HG03571 (cell line): ENCODE data around the gene BORCS5.

ENCODE experiments used
- ATAC-seq: cut with Tn5 transposase; IDR thresholded peaks from one replicate; pipeline ENCODE4 v1.9.1; 2021; ENCODE audit not compliant: unreplicated experiment

BORCS5 gene

DNA sequence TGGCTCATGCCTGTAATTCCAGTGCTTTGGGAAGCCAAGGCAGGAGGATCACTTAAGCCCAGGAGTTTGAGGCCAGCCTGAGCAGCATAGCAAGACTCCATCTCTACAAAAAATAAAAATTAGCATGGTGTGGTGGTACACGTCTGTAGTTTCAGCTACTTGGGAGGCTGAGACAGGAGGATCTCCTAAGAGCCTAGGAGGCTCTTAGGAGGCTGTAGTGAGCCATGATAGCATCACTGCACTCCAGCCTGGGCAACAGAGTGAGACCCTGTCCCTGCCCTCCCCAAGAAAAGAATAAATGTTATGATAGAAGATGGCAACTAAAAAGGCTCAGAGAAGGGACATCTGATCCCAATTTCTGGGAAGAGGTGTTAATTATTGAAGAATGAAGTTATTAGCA lies 3.6 kb upstream of the BORCS5 start:
- ATAC-seq: no peak

DNA sequence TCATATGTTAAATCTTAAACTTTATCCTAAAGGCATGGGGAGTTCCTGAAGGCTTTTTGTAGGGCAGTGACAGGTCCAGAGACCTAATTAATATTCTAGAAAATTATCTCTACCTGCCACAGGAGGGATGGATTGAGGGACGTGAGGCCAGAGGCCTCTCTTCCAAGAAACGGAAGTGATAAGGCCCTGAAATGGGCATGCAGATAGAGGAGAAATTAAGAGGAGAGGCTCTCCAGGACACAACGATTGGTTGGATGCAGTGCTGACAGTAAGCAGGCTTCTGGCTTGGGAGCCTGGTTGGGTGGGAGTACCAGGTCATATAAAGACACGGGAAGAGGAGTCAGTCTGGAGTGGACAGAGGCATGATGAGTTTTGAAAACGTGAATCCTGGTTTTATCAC lies 3.1 kb upstream of the BORCS5 start:
- ATAC-seq: no peak

DNA sequence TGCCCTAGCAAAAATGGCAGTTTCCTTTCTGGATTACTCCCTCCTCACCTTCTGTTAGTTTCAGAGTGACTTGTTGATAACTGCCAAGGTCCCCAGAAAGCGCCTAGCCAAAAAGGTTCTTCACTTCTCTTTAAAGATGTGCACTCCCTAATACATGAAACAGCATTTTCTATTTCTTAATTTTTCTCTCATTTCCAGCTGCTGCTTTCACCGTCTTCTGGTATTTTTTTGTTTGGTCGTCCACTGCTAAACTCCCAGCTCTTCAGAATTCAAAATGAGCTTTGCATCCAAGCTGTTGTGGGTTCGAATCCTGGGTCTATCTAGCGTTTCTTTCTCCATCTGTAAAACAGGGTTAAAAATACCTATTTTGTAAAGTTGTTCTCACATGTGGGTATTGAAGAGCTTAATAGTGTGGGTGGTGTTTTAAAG lies 397 bp upstream of the BORCS5 start:
- no peak for ATAC-seq

DNA sequence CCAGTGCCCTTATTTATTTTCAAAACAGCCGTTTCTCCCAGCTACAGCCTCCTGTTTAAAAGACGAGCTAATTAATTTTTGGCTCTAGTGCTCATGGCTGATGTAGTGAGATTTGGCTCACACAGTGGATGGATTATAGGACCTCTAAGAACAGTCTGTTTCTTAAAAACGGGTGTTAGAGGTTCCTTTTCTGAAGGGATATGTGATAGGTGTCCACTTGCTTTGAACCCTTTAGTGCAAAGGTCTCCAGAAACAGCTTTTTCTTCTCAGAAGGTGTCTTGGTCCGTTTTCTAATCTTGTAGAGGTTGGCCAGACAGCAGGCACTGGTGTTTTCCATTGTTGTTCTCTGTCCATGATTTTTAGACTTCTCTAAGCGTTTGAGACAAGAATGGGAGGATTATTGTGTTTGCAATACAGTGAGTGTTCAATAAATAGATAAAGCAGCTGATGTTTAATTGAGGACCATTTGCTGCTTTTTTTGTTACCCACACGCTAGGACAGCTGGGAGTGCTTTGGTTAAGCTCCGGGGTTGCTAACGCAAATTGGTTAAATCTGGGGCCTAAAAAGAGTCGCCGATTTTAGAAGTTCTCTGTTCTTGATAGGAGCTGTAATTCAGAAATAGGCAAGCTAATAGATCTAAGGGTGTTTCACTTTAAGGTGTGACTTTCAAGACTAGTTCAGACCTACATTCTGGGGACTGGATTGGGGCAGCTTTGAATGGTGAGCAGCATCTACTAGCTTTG lies 1.0 kb downstream of the BORCS5 start:
- ATAC-seq: peak; percentile 4

DNA sequence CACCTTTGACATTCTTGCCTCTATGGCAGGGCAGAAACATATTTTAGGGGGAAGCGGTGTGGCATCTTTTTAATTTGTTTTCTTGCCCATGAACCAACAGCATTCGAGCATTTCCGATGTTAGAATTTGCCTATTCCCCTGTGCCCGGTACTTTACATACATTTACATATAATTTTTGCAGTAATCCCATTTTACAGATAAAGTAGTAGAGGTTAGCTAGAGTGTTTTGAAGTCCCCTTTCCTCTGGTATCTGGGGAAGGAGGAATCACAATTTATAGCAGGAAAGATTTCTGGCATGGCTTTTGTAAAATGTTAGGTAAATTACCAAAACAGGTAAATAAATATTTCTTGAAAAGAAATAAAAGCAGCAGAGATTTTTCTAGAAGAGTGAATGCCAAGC lies 1.6 kb downstream of the BORCS5 start:
- no peak for ATAC-seq

DNA sequence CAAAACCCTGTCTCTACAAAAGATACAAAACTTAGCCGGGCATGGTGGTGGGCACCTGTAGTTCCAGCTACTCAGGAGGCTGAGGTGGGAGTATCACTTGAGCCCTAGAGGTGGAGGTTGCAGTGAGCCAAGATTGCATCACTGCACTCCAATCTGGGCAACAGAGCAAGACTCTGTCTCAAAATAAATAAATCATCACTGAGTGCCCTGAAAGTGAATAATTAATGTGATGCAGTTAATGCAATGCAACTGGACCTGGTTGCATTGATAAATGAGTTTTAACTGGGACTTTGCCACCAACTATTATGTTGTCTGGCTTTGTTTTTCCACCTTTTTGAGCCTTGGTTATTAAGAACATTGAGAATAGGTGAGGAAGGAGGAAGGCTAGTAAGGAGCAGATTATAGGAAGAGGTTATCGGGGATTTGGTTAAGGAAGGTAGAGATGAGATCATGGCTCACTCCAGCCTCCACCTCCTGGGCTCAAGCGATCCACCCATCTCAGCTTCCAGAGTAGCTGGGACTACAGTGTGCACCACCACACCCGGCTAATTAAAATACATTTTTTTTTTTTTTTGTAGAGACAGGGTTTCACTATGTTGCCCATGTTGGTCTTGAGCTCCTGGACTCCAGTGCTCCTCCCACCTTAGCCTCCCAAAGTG lies 8.0 kb downstream of the BORCS5 start:
- ATAC-seq: no peak

DNA sequence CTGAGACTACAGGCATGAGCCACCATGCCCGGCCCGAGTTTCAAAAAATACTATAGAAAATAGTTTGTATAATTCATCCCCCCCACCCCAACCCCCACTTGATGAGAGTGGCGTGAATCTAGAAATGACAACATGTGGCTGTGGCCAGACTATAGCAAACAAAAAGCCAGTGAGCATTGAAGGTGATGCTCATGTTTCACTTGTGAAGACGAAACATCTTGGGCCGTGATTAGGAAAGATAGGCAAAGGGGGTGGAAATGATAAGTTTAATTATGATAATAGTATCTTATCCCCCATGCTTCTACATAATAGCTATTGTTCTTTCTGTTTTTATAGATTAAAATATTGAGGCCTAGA lies 8.5 kb downstream of the BORCS5 start:
- ATAC-seq: no peak

DNA sequence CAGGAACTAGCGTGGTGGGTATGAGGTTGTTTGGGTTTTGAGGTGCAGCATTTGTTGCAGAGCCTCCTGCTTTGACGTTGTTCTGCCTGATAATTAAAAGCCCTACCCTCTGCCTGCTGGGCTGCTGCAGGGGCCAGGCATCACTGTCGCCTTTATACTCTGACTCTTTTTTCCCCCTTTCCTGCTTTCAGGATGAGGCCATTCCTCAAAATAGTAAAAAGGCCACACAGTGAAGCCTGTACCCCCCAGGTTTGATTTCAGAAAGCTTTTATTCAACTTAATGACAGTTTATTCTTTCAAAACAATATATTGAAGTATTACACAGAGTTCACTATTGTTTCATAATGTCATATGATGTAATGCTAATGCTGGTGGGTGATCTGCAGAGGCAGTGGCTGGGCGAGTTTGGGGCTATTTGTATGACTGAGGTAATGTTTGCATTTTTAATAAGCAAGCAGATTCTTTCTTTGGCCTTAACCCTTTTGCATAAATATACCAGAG lies 9.1 kb downstream of the BORCS5 start:
- no peak for ATAC-seq

DNA sequence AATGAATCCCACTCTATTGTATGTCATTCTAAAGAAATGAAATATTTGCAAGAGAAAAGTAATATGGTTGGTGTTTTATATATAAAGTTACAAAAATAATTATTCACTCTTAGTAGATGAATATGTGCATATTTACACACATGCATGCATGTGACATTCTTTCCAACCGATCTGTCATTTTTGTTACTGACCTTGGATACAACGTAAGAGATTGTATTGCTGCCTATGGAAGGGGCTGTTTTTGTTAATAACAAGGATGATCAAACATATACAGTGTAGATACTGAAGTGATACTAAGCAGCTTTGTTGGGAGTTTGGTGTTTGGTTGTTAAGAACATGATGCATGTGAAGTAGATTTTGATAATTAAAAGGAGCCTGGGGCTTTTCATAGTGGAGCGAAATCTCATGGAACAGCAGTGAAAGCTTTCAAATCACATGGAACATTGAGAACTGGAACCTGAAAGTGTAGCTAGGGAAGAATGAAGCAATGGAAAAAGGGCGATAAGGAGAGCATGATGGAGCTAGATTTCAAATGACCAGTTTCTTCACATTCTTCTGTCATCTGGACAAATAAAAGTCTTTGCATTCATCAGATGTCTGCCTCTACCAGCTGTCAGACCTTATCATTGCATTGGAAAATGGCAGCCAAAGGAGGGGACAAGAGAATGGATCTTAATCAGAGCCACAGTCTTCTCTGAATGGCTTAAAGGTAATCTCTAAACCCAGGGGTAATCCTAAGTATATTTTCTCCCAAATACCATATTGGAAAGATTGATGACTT lies 10.0 kb downstream of the BORCS5 start:
- no peak for ATAC-seq

DNA sequence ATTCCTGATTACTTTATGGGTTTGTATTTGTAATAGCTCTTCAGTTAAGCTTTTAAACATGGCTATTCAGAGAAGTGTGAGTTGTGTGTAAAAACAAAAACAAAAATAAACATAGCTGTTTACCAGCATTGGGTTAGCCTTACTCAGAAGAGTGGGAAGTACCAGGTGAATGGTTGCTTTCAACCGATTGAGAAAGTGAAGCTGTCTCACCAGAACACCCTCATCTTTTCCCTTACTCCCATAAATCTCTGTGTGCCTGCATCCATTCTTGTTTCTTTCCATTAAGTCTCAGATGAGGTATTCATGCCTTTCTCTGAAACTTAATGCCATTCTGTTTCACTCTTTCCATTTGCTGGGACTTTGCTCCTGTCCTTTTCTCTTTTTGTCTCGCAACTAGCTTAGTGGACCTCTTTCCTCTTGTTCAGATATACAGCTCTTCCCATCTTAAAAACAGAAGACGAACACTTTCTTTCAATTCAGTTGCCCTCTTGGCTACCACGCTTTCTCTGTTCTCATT lies 10.7 kb downstream of the BORCS5 start:
- no peak for ATAC-seq

DNA sequence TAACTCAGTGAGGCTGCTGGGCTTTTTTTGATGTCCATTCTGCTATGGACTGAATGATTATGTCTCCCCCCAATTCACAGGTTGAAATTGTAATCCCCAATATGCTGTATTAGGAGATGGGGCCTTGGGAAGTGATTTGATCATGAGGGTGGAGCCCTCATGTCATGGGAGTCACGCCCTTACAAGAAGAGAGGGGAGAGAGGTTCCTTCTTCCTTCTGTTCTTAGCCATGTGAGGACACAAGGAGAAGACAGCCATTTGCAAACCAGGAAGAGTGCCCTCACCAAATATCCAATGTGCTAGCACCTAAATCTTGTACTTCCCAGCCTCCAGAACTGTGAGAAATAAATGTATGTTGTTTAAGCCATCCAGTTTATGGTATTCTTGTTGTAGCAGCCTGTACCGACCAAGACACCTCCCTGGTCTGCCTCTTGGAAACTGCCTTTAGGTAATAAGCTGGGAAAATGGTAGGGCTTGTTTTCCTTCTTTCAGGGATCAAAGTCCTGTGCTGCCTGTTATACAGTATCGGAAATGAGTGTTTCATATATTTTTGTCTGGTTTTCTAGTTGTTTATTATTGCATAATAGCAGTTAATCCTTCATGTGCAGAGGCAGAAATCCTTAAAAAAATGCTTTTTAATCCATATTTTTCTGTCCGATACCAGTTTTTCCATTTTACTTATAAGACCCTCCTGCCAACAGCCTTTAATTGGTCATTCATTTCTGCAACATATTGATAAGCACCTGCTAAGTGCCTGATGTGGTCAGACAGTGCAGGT lies 16.3 kb downstream of the BORCS5 start:
- no peak for ATAC-seq

DNA sequence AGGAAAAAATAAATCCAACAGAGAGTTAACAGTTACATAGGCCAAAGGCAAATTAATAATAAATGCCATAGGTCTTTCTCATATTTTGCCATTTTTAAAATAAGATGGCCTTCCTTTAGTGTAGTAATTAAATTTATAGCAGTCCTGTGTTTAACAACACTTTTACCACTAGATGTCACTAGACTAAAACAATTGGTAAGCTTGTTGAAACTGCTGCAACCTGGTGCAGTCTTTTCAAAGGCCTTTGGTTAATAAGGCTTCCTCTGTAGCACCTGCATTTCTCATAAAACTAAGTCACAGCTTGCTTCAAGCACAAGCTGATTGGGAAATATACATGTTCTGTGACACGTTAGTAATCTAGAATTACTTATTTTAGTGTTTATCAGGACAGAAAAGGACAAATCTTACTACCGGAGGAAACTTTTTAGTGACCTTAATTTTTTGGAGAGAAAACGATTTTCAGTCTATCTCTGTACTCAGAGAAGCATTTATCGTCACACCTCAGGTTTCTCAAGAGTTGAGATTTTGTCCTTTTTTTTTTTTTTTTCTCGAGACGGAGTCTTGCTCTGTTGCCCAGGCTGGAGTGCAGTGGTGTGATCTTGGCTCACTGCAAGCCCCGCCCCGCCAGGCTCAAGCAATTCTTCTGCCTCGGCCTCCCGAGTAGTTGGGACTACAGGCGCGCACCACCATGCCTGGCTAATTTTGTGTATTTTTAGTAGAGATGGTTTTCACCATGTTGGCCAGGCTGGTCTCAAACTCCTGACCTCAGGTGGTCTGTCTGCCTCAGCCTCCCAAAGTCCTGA lies 20.0 kb downstream of the BORCS5 start:
- ATAC-seq: peak; percentile 53

DNA sequence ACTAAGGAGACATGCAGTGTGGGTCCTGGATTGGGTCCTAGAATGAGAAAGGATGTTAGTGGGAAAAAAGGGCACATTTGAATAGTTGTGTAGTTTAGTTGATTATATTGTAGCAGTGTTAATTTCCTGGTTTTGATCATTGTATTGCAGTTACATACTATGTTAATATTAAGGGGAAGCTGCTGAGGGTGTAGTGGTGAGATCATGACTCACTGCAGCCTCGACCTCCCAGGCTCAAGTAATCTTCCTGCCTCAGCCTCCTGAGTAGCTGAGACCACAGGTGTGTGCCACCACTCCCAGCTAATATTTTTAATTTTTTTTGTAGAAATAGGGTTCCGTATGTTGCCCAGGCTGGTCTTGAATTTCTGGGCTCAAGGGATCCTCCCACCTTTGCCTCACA lies 21.7 kb downstream of the BORCS5 start:
- no peak for ATAC-seq

DNA sequence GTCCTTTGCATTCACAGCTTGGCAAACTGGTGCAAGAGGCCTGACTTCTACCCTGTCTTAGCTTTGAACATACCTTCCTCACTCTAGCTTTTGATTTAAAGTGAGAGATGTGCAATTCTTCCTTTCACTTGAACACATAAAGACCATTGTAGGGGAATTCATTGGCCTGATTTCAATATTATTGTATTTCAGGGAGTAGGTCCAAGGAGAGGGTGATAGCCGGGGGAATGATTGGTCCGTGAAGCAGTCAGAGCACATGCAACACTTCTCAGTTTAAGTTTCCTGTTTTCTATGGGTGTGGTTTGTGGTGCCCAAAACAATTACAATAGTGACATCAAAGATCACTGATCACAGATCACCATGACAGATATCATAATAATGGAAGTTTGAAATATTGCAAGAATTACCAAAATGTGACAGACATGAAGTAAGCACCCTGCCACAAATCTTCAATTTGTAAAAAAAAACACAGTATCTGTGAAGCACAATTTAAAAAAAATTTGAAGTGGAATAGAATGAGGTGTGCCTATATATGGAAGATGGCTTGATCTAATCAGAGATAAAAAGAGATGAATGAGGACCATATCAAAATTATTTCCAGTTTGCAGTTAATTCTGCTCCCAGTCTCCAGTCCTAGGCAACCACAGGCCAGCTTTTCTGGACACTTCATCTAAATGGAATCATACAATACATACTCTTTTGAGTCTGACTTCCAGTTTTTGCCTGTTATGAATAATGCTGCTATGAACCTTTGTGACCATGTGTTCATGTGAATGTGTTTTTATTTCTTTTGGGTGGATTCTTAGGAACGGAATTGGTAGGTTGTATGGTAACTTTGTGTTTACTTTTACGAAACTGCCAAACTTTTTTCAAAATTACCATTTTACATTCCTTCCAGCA lies 23.2 kb downstream of the BORCS5 start:
- ATAC-seq: no peak

DNA sequence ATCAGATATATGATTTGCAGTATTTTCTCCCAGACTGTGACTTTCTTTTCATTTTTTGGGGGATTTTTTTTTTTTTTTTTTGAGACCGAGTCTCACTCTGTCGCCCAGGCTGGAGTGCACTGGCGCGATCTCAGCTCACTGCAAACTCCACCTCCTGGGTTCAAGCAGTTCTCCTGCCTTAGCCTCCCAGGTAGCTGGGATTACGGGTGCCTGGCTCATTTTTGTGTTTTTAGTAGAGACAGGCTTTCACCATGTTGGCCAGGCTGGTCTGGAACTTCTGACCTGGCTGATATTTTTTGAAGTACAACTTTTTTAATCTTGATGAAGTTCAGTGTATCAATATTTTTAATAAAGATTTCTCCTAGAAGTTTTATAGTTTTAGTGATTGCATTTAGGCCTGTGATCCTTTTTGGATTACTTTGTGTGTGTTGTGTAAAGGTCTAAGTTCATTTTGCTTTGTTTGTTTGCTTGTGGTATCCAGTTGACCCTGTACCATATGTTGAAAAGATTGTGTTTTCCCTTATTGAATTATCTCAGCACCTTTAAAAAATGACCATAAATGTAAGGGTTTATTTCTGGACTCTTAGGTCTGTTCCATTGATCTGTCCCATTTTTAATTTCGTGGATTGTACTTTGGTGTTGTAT lies 24.2 kb downstream of the BORCS5 start:
- ATAC-seq: no peak

DNA sequence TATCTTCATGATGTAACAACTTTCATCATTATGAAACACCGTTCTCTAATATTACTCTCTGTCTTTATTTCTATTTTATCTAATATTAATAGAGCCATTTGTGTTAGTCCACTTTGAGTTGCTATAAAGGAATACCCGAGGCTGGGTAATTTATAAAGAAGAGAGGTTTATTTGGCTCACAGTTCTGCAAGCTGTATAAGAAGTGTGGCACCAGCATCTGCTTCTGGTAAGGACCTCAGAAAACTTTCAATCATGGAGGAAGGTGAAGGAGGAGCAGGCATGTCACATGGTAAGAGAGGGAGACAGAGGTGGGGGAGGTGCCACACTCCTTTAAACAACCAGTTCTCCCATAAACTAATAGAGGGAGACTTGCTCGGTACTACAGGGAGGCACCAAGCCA lies 25.1 kb downstream of the BORCS5 start:
- ATAC-seq: no peak

DNA sequence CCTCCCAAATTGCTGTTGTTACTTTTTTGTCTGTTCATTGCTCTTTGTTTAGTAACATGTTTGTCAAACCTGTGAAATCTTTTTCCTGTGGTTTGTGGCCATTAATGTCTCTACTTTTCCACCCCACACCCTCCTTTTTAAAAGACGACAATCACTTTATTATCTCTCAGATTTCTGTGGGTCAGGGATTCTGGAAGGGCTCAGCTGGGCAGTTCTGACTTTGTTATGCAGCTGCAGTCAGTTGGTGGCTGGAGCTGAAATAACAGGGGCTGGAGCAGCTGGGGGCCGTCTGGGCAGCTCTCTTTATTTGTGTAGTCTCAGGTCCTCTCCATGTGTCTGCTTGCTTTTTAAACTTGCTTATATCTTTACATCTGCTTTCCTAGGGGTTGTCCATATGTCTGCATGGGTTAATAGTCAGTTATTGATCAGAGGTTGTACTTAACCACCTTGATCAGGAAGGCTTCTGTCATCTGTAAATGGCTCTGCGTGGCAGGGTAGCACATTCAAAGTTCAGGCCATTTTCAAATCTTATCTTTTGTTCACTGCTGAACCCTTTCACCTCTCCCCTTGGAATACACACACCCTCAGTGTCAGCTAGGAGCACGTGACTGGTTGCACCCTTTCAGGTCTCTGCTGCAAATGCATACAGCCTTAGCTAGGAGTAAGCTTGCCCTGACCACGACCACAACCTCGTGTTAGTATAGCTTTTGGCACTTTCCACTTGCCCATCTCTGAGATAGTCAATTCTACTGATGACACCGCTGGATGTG lies 27.9 kb downstream of the BORCS5 start:
- ATAC-seq: no peak

DNA sequence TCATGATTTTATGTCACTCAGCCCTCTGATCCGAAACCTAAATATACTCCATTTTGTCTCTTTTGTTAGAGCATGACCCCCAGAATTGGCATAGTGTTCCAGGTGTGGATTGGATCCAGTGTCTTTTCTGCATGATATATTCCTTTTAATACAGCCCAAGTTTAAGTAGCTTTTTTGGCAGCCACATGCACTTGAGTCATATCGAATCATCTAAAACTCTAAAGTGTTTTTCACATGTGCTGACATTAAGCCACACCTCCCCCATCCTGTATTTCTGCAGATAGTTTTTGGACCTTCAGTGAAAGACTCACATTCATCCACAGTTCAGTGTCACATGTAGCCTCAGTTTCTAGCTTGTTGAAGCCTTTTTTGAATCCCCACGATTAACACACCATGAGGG lies 30.6 kb downstream of the BORCS5 start:
- ATAC-seq: no peak
